Endothelial cell (in vitro differentiated cells): Measurements from ENCODE around the gene GOLPH3L. TPM values are rescaled to one million over a fixed set of nuclear protein-coding genes. Genes with fewer than 3 reads are reported as not detected.
"Not testable (repeated sequence)": the region's sequence is repeated elsewhere in the genome, so short reads cannot be mapped to it uniquely, and the experiment has no call there.

Experiments
- DNase-seq: peaks from one replicate; pipeline ENCODE4 v3.0.0; 2021; ENCODE audit warnings: low spot score
- H3K27ac Mint-ChIP-seq: one replicate; pipeline ENCODE4 v1.8.0; 2021; ENCODE audit warnings: mixed read lengths, inconsistent platforms; ENCODE audit not compliant: unreplicated experiment
- H3K27me3 Mint-ChIP-seq: one replicate; pipeline ENCODE4 v1.8.0; 2021; ENCODE audit warnings: mild to moderate bottlenecking, moderate library complexity, mixed read lengths, inconsistent platforms; ENCODE audit not compliant: unreplicated experiment
- H3K36me3 Mint-ChIP-seq: one replicate; pipeline ENCODE4 v1.8.0; 2021; ENCODE audit warnings: mild to moderate bottlenecking, low read depth, mixed read lengths, inconsistent platforms; ENCODE audit not compliant: unreplicated experiment
- H3K4me1 Mint-ChIP-seq: one replicate; pipeline ENCODE4 v1.8.0; 2021; ENCODE audit warnings: mild to moderate bottlenecking, mixed read lengths, inconsistent platforms; ENCODE audit not compliant: unreplicated experiment
- H3K4me3 Mint-ChIP-seq: one replicate; pipeline ENCODE4 v1.8.0; 2021; ENCODE audit warnings: mild to moderate bottlenecking, mixed read lengths, inconsistent platforms; ENCODE audit not compliant: unreplicated experiment
- H3K9me3 Mint-ChIP-seq: one replicate; pipeline ENCODE4 v1.8.0; 2021; ENCODE audit warnings: mixed read lengths, inconsistent platforms; ENCODE audit not compliant: unreplicated experiment
- CTCF ChIP-seq: fragments of 200-600 bp; sonication (generic); IDR thresholded peaks from one replicate; pipeline ENCODE4 v1.5.0; 2021; ENCODE audit warnings: antibody characterized with exemption; ENCODE audit not compliant: unreplicated experiment
- total RNA-seq: library from RNA; stranded (reverse); fragmentation: NEBNext Ultra II Directional; extraction: Animal tissue kit (Norgen Biotek cat#: 25700); gene quantifications from one replicate; pipeline ENCODE4 v1.2.1, GENCODE V29; 2021; ENCODE audit not compliant: unreplicated experiment

Gene GOLPH3L
- total RNA-seq, 1 donor from 2014 or later, result 21.5 TPM

- peaks cover 31% of the 10 kb centered on the region for H3K4me1 Mint-ChIP-seq
- H3K27ac Mint-ChIP-seq, result no peak within 1 kb of the TSS
- peak; percentile 85 for DNase-seq
- no peaks in the 10 kb centered on the region for H3K9me3 Mint-ChIP-seq
- no peaks in the 10 kb centered on the region for H3K27me3 Mint-ChIP-seq
- peaks cover 28% of the 10 kb centered on the region for H3K36me3 Mint-ChIP-seq
- no peak for TF ChIP-seq CTCF
- H3K4me3 Mint-ChIP-seq, result no peak within 1 kb of the TSS
Measured at GRCh38 chr1:150629115-150629928, 67.6 kb downstream of the GOLPH3L start, which contains the start of gene ENSA. TSS of gene ENSA (minus strand) at chr1:150629612. CDS start at chr1:150629470, 142 bp downstream.

- no peak for DNase-seq
- Mint-ChIP-seq H3K4me1 (peaks cover 26% of the 10 kb centered on the region), H3K27me3 (no peaks in the 10 kb centered on the region), H3K4me3 (no peak overlapping the region), H3K36me3 (peaks cover 28% of the 10 kb centered on the region), H3K27ac (no peak overlapping the region), H3K9me3 (no peaks in the 10 kb centered on the region)
- no peak for TF ChIP-seq CTCF
Measured at GRCh38 chr1:150628766-150629114, 68.2 kb downstream of the GOLPH3L start.

GRCh38 chr1:150627826-150628410 lies 69.0 kb downstream of the GOLPH3L start:
- no peak for DNase-seq
- peak overlapping the region; percentile 70 for H3K27ac Mint-ChIP-seq
- TF ChIP-seq CTCF, result no peak
- H3K4me1 Mint-ChIP-seq, result peaks cover 28% of the 10 kb centered on the region
- H3K4me3 Mint-ChIP-seq, result no peak overlapping the region
- no peaks in the 10 kb centered on the region for H3K9me3 Mint-ChIP-seq
- no peaks in the 10 kb centered on the region for H3K27me3 Mint-ChIP-seq
- peaks cover 36% of the 10 kb centered on the region for H3K36me3 Mint-ChIP-seq

GRCh38 chr1:150626150-150626549 lies 70.8 kb downstream of the GOLPH3L start:
- peak overlapping the region; percentile 73 for H3K4me3 Mint-ChIP-seq
- H3K4me1 Mint-ChIP-seq, result peaks cover 21% of the 10 kb centered on the region
- H3K27ac Mint-ChIP-seq, result peak overlapping the region; percentile 52
- H3K9me3 Mint-ChIP-seq, result no peaks in the 10 kb centered on the region
- peaks cover 37% of the 10 kb centered on the region for H3K36me3 Mint-ChIP-seq
- DNase-seq, result no peak
- TF ChIP-seq CTCF, result no peak
- no peaks in the 10 kb centered on the region for H3K27me3 Mint-ChIP-seq

GRCh38 chr1:150624546-150624945 lies 72.4 kb downstream of the GOLPH3L start:
- not testable (repeated sequence) for DNase-seq, H3K27me3 Mint-ChIP-seq, H3K9me3 Mint-ChIP-seq, H3K27ac Mint-ChIP-seq
- peak overlapping the region; percentile 13 for H3K4me3 Mint-ChIP-seq
- peaks cover 41% of the 10 kb centered on the region for H3K36me3 Mint-ChIP-seq
- H3K4me1 Mint-ChIP-seq, result peaks cover 14% of the 10 kb centered on the region

- not testable (repeated sequence) for DNase-seq, H3K9me3 Mint-ChIP-seq, H3K27me3 Mint-ChIP-seq, H3K27ac Mint-ChIP-seq, H3K4me3 Mint-ChIP-seq
- H3K4me1 Mint-ChIP-seq, result peaks cover 14% of the 10 kb centered on the region
- H3K36me3 Mint-ChIP-seq, result peaks cover 45% of the 10 kb centered on the region
Measured at GRCh38 chr1:150624134-150624533, 72.8 kb downstream of the GOLPH3L start.
